Tibial nerve (tissue), 4 donors: ENCODE measurements around the gene KLHL13.

Experiments
- CTCF ChIP-seq, 5 experiments: fragments of 200-600 bp in 3 of 5; fragments of 450-650 bp in 2 of 5; sonication (generic) in 3 of 5; IDR thresholded peaks; one replicate each; pipeline ENCODE4 v1.5.1; 2016 to 2019; ENCODE audit warnings: antibody characterized with exemption in 5 of 5, mild to moderate bottlenecking in 3 of 5, moderate library complexity in 2 of 5
- EP300 ChIP-seq, 2 donors: sonication (generic); formaldehyde crosslinking; IDR thresholded peaks; one replicate each; pipeline ENCODE4 v1.6.1; 2017; ENCODE audit warnings: antibody characterized with exemption in 2 of 2, mild to moderate bottlenecking in 1 of 2
- POLR2A ChIP-seq, 2 donors: fragments of 450-650 bp; IDR thresholded peaks; one replicate each; pipeline ENCODE4 v1.6.1; 2017; ENCODE audit warnings: antibody characterized with exemption in 2 of 2, mild to moderate bottlenecking in 2 of 2, moderate library complexity in 2 of 2

GRCh38 chrX:117985241-117985640, 131.4 kb downstream of the KLHL13 start:
- TF ChIP-seq POLR2A (IDR thresholded peaks at IDR 0.05) (no peak), CTCF (IDR thresholded peaks at IDR 0.05) (no peak), EP300 (IDR thresholded peaks at IDR 0.05) (no peak)
